ENCODE measurements around the gene DAPK3.

- peak; percentile 100 for TF ChIP-seq POLR2AphosphoS5 (IDR thresholded peaks at IDR 0.05)
- TF ChIP-seq, protein P1, sequence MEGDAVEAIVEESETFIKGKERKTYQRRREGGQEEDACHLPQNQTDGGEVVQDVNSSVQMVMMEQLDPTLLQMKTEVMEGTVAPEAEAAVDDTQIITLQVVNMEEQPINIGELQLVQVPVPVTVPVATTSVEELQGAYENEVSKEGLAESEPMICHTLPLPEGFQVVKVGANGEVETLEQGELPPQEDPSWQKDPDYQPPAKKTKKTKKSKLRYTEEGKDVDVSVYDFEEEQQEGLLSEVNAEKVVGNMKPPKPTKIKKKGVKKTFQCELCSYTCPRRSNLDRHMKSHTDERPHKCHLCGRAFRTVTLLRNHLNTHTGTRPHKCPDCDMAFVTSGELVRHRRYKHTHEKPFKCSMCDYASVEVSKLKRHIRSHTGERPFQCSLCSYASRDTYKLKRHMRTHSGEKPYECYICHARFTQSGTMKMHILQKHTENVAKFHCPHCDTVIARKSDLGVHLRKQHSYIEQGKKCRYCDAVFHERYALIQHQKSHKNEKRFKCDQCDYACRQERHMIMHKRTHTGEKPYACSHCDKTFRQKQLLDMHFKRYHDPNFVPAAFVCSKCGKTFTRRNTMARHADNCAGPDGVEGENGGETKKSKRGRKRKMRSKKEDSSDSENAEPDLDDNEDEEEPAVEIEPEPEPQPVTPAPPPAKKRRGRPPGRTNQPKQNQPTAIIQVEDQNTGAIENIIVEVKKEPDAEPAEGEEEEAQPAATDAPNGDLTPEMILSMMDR (IDR thresholded peaks at IDR 0.05): peak in 1 of 5 experiments; percentile 30
- no peak for TF ChIP-seq EP300 (IDR thresholded peaks at IDR 0.05; ENCODE audit: low read depth)
These were observed 14.2 kb upstream of the DAPK3 start, which contains the start of gene EEF2 for GRCh38 chr19:3984908-3985642.

Data from transverse colon (tissue), 4 donors.